Right lobe of liver (tissue), 6 donors: ENCODE measurements around the gene PEAK3. TPM values are rescaled to one million over a fixed set of nuclear protein-coding genes. Genes with fewer than 3 reads are reported as not detected.

Experiments
- ATAC-seq, 4 donors: fragments of 200-7000 bp; cut with Tn5 transposase; one replicate each; pipeline ENCODE4 v1.9.1; 2020; ENCODE audit warnings: mild to moderate bottlenecking in 4 of 4, moderate library complexity in 4 of 4
- DNase-seq, 3 donors: peaks; one replicate each; pipeline ENCODE4 v3.0.0-alpha.2; 2020
- H3K27ac ChIP-seq, 3 donors: fragments of 200-600 bp; one replicate each; pipeline ENCODE4 v1.8.0; 2022
- H3K27me3 ChIP-seq, 2 donors: fragments of 200-600 bp; one replicate each; pipeline ENCODE4 v1.8.0; 2022
- H3K36me3 ChIP-seq, 4 donors: fragments of 200-600 bp; sonication (generic) in 1 of 4; one replicate each; pipeline versions ENCODE4 v1.5.1 to v1.8.0; 2017 to 2022; ENCODE audit warnings: control low read depth in 1 of 4
- H3K4me1 ChIP-seq, 4 donors: fragments of 200-600 bp; sonication (generic) in 1 of 4; one replicate each; pipeline versions ENCODE4 v1.5.1 to v1.8.0; 2017 to 2022; ENCODE audit warnings: control low read depth in 1 of 4
- H3K4me3 ChIP-seq, 3 donors: fragments of 200-600 bp; one replicate each; pipeline ENCODE4 v1.8.0; 2022
- H3K9me3 ChIP-seq, 4 donors: fragments of 200-600 bp; sonication (generic) in 1 of 4; one replicate each; pipeline versions ENCODE4 v1.5.1 to v1.8.0; 2017 to 2022; ENCODE audit warnings: control low read depth in 1 of 4
- POLR2A ChIP-seq: fragments of 450-650 bp; IDR thresholded peaks from one replicate; pipeline ENCODE4 v1.6.1; 2017; ENCODE audit warnings: antibody characterized with exemption, mild to moderate bottlenecking
- WGBS: methylation state at CpG from one replicate; pipeline ENCODE4 v1.1.6; 2018; ENCODE audit warnings: low coverage, low lambda C conversion rate; ENCODE audit not compliant: insufficient coverage; ENCODE audit errors: missing lambda C conversion rate; 5-methylcytosine and 5-hydroxymethylcytosine counted together
- intact Hi-C, 2 donors: fragments of 100-400 bp; cut with DNase I; formaldehyde crosslinking; loops; one replicate each; pipeline versions ENCODE4 v1.11.2 to v1.14.1; 2022
- total RNA-seq, 6 experiments: library from RNA; depleted of rRNA in 2 of 6; stranded (reverse); fragments of >200 nt in 2 of 6; fragmentation: NEBNext Ultra II Directional in 3 of 6; extraction: Animal tissue kit (Norgen Biotek cat#: 25700) in 3 of 6; gene quantifications; one replicate each; pipeline versions ENCODE4 v1.1.0 to v1.2.4, GENCODE V29; 2016 to 2023
- TF ChIP-seq, protein P1 (sequence below), 4 donors: fragments of 200-600 bp in 3 of 4; fragments of 450-650 bp in 1 of 4; IDR thresholded peaks; one replicate each; pipeline versions ENCODE4 v1.5.1 to v1.8.0; 2016 to 2022; ENCODE audit warnings: antibody characterized with exemption in 4 of 4, mild to moderate bottlenecking in 2 of 4
- donor health status: DM: no; HTN: yes; CAD: no.
- donor health status: DM: no; HTN: no; CAD: no.
- donor health status: DM: no; HTN: no; CAD: no.
- donor health status: DM: no; HTN: yes; CAD: no.
- donor health status: DM: no; HTN: yes; CAD: no.

The PEAK3 gene
- total RNA-seq, 6 experiments from 2014 or later: 0.07 to 0.49 (median 0.36) TPM

DNA sequence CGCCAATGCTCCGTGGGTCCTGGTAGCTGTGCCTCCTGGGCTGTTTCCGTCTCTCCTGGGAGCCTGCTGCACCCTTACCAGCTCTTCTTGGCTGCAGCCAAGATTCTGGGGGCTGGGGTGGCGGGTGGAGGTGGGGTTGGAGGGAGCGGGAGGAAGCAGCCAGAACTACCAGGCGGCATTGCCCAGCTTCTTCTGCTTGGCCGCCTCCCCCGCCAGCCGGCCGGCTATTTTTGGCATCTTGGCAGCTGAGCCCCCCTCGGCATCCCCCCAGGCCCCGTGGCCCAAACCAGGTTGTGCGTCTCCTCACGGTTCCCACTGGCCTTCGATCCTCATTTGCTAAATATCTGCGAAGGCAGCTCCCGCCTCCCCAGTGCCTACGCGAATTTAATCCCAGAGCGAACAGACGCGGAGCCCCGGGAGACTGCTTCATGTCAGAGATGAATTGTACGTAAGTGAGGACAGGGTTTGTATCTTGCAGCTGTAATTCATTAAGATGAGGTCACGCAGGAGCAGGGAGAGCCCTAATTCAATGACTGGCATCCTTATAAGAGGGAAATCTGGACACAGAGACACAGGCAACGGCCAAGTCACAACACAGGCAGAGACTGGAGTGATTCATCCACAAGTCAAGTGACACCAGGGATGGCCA lies 12.8 kb upstream of the PEAK3 start:
- Histone ChIP-seq H3K27ac (no peak overlapping the region), H3K4me3 (no peak overlapping the region), H3K4me1 (peaks cover 0 to 17% (median 0%) of the 10 kb centered on the region in 4 donors), H3K36me3 (no peaks in the 10 kb centered on the region), H3K27me3 (peaks cover 0 to 19% of the 10 kb centered on the region in 2 donors), H3K9me3 (no peaks in the 10 kb centered on the region)
- intact Hi-C loops: no loop called here
- no peak for TF ChIP-seq POLR2A
- TF ChIP-seq, protein P1, sequence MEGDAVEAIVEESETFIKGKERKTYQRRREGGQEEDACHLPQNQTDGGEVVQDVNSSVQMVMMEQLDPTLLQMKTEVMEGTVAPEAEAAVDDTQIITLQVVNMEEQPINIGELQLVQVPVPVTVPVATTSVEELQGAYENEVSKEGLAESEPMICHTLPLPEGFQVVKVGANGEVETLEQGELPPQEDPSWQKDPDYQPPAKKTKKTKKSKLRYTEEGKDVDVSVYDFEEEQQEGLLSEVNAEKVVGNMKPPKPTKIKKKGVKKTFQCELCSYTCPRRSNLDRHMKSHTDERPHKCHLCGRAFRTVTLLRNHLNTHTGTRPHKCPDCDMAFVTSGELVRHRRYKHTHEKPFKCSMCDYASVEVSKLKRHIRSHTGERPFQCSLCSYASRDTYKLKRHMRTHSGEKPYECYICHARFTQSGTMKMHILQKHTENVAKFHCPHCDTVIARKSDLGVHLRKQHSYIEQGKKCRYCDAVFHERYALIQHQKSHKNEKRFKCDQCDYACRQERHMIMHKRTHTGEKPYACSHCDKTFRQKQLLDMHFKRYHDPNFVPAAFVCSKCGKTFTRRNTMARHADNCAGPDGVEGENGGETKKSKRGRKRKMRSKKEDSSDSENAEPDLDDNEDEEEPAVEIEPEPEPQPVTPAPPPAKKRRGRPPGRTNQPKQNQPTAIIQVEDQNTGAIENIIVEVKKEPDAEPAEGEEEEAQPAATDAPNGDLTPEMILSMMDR (IDR thresholded peaks at IDR 0.05): no peak
- no peak for DNase-seq
- ATAC-seq: no peak
- WGBS: 44% methylated on average over 11 of the region's 26 CpGs

DNA sequence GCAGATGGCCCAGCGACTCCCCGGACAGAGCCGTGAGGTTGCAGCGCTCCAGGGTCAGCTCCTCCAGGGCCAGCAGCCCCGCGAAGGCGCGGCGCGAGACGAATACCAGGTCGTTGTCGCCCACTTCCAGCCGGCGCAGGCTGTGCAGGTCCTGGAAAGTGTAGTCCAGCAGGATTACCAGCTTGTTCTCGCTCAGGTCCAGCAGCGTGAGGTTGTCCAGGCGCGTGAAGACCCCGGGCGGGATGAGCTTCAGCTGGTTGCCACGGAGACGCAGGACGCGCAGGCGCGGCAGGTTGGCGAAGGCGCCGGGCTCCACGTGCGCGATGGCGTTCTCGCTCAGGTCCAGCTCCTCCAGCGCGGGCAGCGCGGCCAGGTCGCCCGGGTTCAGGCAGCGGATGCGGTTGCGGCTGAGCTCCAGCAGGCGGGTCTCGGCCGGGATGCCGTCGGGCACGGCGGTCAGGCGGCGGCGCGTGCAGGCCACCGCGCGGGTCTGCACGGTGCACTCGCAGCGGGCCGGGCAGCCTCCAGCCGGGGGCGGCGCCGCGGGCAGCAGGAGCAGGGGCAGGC lies 9.3 kb upstream of the PEAK3 start:
- H3K4me3 ChIP-seq: peak overlapping the region; percentile 2 to 35 (median 29)
- no peak for ATAC-seq
- H3K27me3 ChIP-seq: peaks cover 0 to 21% of the 10 kb centered on the region in 2 donors
- intact Hi-C loops: no loop called here
- no CpG with 5 or more reads among the region's 67 CpGs for WGBS
- no peaks in the 10 kb centered on the region for H3K36me3 ChIP-seq
- H3K9me3 ChIP-seq: no peaks in the 10 kb centered on the region
- peaks cover 0 to 18% (median 0%) of the 10 kb centered on the region in 4 donors for H3K4me1 ChIP-seq
- no peak overlapping the region for H3K27ac ChIP-seq
- TF ChIP-seq, protein P1 (IDR thresholded peaks at IDR 0.05): no peak
- no peak for TF ChIP-seq POLR2A
- no peak for DNase-seq

DNA sequence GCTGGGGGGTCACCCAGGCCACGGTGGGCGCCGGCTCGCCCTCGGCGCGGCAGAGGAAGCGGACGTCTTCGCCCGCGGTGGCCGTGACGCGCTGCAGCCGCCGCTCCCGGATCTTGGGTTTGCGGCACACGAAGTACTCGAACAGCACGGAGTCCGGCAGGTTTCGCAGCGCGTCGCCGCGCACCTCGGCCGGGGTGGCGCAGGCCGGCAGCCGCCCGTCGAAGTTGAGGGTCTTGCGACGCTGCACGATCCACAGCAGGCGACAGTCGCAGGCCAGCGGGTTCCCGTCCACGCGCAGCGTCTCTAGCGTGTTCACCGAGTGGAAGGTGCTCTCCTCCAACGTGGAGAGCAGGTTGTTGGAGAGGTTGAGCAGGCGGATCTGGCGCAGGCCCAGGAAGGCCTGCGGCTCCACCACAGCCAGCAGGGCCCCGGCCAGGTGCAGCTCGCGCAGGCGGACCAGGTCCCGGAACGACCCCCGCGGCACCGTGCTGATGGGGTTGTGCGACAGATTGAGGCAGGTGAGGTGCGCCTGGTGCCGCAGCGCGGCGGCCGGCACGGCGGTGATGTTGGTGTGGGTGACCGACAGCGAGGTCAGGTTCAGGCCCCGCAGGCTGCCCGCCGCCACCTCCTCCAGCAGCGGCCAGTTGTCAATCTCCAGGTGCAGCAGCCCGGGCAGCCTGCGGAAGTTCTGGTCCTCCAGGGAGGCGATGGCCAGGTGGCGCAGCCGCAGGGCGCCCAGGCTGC lies 8.6 kb upstream of the PEAK3 start:
- H3K27me3 ChIP-seq: peaks cover 0 to 21% of the 10 kb centered on the region in 2 donors
- peak overlapping the region; percentile 25 to 35 (median 29) for H3K4me3 ChIP-seq

DNA sequence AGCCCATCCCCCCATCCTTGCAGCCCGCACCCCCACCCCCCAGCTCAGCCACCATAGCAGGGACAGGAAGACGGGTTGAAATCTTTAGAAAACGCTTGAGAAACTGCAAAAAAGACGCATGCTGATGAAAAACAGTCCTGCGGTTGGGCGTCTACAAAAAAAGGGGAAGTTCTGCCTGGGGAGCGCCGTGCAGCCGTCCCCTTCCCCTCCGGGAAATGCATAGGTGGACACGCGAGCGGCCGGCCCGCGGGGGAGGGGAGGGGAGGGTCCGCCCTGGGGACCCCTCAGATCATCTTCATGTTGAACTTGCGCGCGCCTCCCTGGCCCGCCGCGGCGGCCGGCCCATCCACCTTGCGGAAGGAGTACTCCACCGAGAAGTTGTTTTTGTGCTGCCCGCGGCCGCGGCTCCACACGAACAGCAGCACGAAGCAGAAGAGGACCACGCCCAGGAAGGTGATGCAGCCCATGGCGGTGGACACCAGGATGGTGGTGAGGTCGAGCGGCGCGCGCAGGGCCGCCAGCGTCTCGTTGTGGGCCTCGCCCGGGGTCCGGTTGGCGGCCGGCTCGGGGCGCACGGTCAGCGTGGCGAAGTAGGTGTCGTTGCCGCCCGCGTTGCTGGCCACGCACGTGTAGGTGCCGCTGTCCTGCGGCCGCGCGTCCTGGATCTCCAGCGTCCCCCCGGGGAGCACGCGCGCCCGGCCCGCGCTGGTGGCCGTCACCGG lies 7.9 kb upstream of the PEAK3 start:
- WGBS: 0% methylated on average over 4 of the region's 74 CpGs
- intact Hi-C loops: no loop called here
- TF ChIP-seq, protein P1 (IDR thresholded peaks at IDR 0.05): no peak
- TF ChIP-seq POLR2A: no peak
- H3K9me3 ChIP-seq: no peaks in the 10 kb centered on the region
- peaks cover 0 to 18% (median 0%) of the 10 kb centered on the region in 4 donors for H3K4me1 ChIP-seq
- peak overlapping the region; percentile 25 to 35 (median 29) for H3K4me3 ChIP-seq
- H3K36me3 ChIP-seq: no peaks in the 10 kb centered on the region
- ATAC-seq (peak; percentile 41 to 54 (median 44)), DNase-seq (peak in 1 of 3 donors; percentile 52)
- H3K27me3 ChIP-seq: peaks cover 0 to 21% of the 10 kb centered on the region in 2 donors
- H3K27ac ChIP-seq: peak overlapping the region in 1 of 3 donors; percentile 47

More for the DNA sequence above, 8.6 kb upstream of the PEAK3 start:
- no peaks in the 10 kb centered on the region for H3K36me3 ChIP-seq
- H3K9me3 ChIP-seq: no peaks in the 10 kb centered on the region
- H3K4me1 ChIP-seq: peaks cover 0 to 18% (median 0%) of the 10 kb centered on the region in 4 donors
- intact Hi-C loops: no loop called here
- TF ChIP-seq, protein P1 (IDR thresholded peaks at IDR 0.05): no peak
- TF ChIP-seq POLR2A: no peak
- DNase-seq (no peak), ATAC-seq (peak in 1 of 4 donors; percentile 24)
- WGBS: no CpG with 5 or more reads among the region's 82 CpGs
- H3K27ac ChIP-seq: peak overlapping the region in 1 of 3 donors; percentile 47
